Naive B cell (primary cell): ENCODE results near the gene COPS9. TPM values are rescaled to one million over a fixed set of nuclear protein-coding genes. Genes with fewer than 3 reads are reported as not detected.

ENCODE experiments used
- ATAC-seq, 2 donors: fragments of 150-1000 bp; cut with Tn5 transposase; 2 replicates each; pipeline ENCODE4 v1.10.0; 2021; ENCODE audit warnings: low read depth in 2 of 2, mild to moderate bottlenecking in 2 of 2, moderate library complexity in 2 of 2
- DNase-seq: peaks from one replicate; pipeline ENCODE4 v3.0.0; 2022
- H3K27ac Mint-ChIP-seq, 6 donors: one replicate each; pipeline ENCODE4 v1.8.0; 2020 to 2022; ENCODE audit warnings: mild to moderate bottlenecking in 6 of 6, mixed read lengths in 6 of 6, moderate library complexity in 5 of 6, inconsistent platforms in 2 of 6
- H3K27me3 Mint-ChIP-seq, 3 donors: one replicate each; pipeline ENCODE4 v1.8.0; 2021 to 2022; ENCODE audit warnings: mixed read lengths in 3 of 3, mild to moderate bottlenecking in 1 of 3
- H3K36me3 Mint-ChIP-seq, 2 donors: one replicate each; pipeline ENCODE4 v1.8.0; 2020 to 2022; ENCODE audit warnings: mixed read lengths in 2 of 2, inconsistent platforms in 1 of 2, mild to moderate bottlenecking in 1 of 2
- H3K4me1 Mint-ChIP-seq, 3 donors: one replicate each; pipeline ENCODE4 v1.8.0; 2020 to 2022; ENCODE audit warnings: mixed read lengths in 3 of 3, inconsistent platforms in 1 of 3, mild to moderate bottlenecking in 1 of 3, moderate library complexity in 1 of 3
- H3K4me3 Mint-ChIP-seq, 8 donors: one replicate each; pipeline ENCODE4 v1.8.0; 2020 to 2022; ENCODE audit warnings: mild to moderate bottlenecking in 8 of 8, mixed read lengths in 8 of 8, moderate library complexity in 8 of 8, inconsistent platforms in 2 of 8
- H3K9me3 Mint-ChIP-seq, 7 donors: one replicate each; pipeline ENCODE4 v1.8.0; 2020 to 2022; ENCODE audit warnings: mixed read lengths in 7 of 7, mild to moderate bottlenecking in 5 of 7, inconsistent platforms in 2 of 7, moderate library complexity in 1 of 7
- polyA plus RNA-seq, 6 donors: library from polyadenylated mRNA; unstranded; fragments of 300-500 nt; fragmentation: Illumina TruSeq; gene quantifications; one replicate each; pipeline ENCODE4 v1.2.3, GENCODE V29; 2021; ENCODE audit warnings: low read depth in 6 of 6

Gene COPS9
- polyA plus RNA-seq, 6 donors from 2014 or later = 182 to 232 (median 207) TPM

- no peak for ATAC-seq
Measured at GRCh38 chr2:240141736-240142135, 5.6 kb upstream of the COPS9 start.

DNA sequence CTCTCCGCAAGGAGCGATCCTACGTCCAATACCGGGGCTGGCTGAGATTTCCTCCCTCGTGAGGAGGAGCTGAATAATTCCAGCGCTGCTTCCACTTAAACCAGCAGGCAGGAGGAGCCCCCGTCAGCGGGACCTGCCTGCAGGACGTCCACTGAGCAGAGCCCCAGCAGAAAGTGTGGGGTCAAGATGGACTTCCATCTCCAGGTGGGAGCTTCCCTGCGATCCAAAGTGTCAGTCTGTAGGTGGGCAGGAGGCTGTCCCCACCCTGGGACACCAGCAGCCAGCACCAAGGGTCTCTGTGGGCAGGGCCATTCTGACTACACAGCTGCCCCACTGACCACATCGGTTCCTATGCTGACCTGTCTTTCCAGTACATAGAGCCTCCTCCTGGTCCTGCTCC lies 4.8 kb upstream of the COPS9 start:
- Mint-ChIP-seq H3K27ac (no peak overlapping the region), H3K36me3 (no peaks in the 10 kb centered on the region), H3K9me3 (no peaks in the 10 kb centered on the region), H3K4me3 (no peak overlapping the region), H3K4me1 (peaks cover 6 to 19% (median 6%) of the 10 kb centered on the region in 3 donors), H3K27me3 (peaks cover 0 to 37% (median 19%) of the 10 kb centered on the region in 3 donors)
- DNase-seq (no peak), ATAC-seq (no peak)

More at GRCh38 chr2:240141736-240142135, 5.6 kb upstream of the COPS9 start:
- no peak for DNase-seq
- Mint-ChIP-seq H3K27ac (peak overlapping the region in 1 of 6 donors; percentile 53), H3K9me3 (no peaks in the 10 kb centered on the region), H3K4me3 (peak overlapping the region in 1 of 8 donors; percentile 15), H3K36me3 (no peaks in the 10 kb centered on the region), H3K4me1 (peaks cover 6 to 12% (median 6%) of the 10 kb centered on the region in 3 donors), H3K27me3 (peaks cover 0 to 37% (median 19%) of the 10 kb centered on the region in 3 donors)

- H3K27me3 Mint-ChIP-seq = peaks cover 0 to 36% (median 19%) of the 10 kb centered on the region in 3 donors
- no peaks in the 10 kb centered on the region for H3K9me3 Mint-ChIP-seq
- H3K27ac Mint-ChIP-seq = peak within 1 kb of the TSS in 1 of 6 donors; percentile 18
- H3K36me3 Mint-ChIP-seq = no peaks in the 10 kb centered on the region
- H3K4me3 Mint-ChIP-seq = peak within 1 kb of the TSS in 1 of 8 donors; percentile 9
- no peak for DNase-seq
- peaks cover 8 to 23% (median 10%) of the 10 kb centered on the region in 3 donors for H3K4me1 Mint-ChIP-seq
- ATAC-seq = no peak
Measured at GRCh38 chr2:240140511-240140910, 4.4 kb upstream of the COPS9 start, which contains the start of gene OTOS. Gene OTOS, minus strand, starts transcription at chr2:240140658. Its CDS starts 332 bp downstream, at chr2:240140326.

- peaks cover 0 to 30% (median 19%) of the 10 kb centered on the region in 3 donors for H3K27me3 Mint-ChIP-seq
- H3K4me1 Mint-ChIP-seq = peaks cover 15 to 30% (median 17%) of the 10 kb centered on the region in 3 donors
- DNase-seq = no peak
- peak overlapping the region in 1 of 8 donors; percentile 9 for H3K4me3 Mint-ChIP-seq
- no peaks in the 10 kb centered on the region for H3K9me3 Mint-ChIP-seq
- H3K36me3 Mint-ChIP-seq = no peaks in the 10 kb centered on the region
- peak overlapping the region in 1 of 6 donors; percentile 18 for H3K27ac Mint-ChIP-seq
- ATAC-seq = no peak
Measured at GRCh38 chr2:240139666-240140393, 3.7 kb upstream of the COPS9 start.

DNA sequence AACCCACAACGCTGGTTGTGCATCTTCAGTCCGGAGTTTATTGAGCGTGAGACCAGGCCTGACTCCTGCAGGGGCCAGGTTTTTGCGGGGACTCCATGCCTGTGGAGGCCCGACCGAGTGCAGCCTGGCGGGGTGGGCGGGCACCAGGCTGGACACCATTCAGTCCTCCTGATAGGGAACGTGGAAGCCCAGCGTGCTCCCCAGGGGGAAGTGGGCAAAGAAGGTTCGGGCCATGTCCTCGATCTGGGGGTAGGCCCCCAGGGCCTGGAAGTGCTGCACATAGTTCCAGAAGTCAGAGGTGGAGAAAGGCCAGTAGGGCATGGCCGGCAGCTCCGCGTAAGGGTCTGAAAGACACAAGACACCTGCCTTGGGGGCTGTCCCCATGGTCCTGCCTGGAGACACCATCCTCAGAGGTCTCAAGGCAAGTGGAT lies 2.9 kb upstream of the COPS9 start:
- H3K9me3 Mint-ChIP-seq = no peaks in the 10 kb centered on the region
- peaks cover 23 to 38% (median 23%) of the 10 kb centered on the region in 3 donors for H3K4me1 Mint-ChIP-seq
- no peaks in the 10 kb centered on the region for H3K36me3 Mint-ChIP-seq
- peaks cover 0 to 23% (median 19%) of the 10 kb centered on the region in 3 donors for H3K27me3 Mint-ChIP-seq
- no peak overlapping the region for H3K4me3 Mint-ChIP-seq
- no peak overlapping the region for H3K27ac Mint-ChIP-seq
- ATAC-seq = no peak
- DNase-seq = no peak

DNA sequence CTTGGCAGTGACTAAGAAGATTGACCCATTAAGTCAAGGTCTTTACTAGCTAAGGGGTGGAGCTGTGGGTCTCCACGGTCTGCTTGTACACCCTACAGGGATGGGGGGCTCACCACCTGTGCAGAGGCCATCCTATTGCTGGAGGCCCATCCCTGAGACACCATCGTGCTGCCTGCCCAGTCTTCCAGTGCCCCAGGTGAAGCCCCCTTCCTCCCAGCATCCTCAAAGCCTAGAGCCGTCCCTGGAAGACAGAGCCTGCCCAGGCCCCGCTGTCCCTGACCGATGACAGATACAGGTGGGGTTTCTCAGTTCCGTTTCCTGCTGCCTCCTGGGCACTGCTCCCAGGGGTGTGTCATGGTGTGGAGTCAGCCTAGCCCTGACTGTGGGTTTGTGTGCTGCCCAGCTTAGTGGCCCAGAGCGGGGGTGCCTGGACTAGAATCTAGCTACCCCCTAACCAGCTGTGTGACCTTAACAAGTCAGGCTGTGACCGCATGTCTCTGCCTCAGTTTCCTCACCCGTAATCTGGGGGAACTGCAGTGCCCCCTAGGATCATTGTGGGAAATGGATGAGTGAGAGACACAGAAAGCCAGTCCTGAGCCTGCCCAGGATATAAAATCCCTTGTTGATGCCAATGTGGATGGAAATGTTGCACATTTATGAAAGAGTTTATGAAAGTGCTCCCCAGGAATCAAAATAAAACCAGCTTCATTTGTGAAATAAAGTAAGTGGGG lies 2.3 kb upstream of the COPS9 start:
- H3K9me3 Mint-ChIP-seq = no peaks in the 10 kb centered on the region
- H3K27me3 Mint-ChIP-seq = peaks cover 0 to 19% (median 19%) of the 10 kb centered on the region in 3 donors
- no peaks in the 10 kb centered on the region for H3K36me3 Mint-ChIP-seq
- H3K4me3 Mint-ChIP-seq = peak overlapping the region in 4 of 8 donors; percentile 68 to 95 (median 70)
- DNase-seq = no peak
- peaks cover 23 to 40% (median 26%) of the 10 kb centered on the region in 3 donors for H3K4me1 Mint-ChIP-seq
- no peak for ATAC-seq
- peak overlapping the region in 1 of 6 donors; percentile 65 for H3K27ac Mint-ChIP-seq

DNA sequence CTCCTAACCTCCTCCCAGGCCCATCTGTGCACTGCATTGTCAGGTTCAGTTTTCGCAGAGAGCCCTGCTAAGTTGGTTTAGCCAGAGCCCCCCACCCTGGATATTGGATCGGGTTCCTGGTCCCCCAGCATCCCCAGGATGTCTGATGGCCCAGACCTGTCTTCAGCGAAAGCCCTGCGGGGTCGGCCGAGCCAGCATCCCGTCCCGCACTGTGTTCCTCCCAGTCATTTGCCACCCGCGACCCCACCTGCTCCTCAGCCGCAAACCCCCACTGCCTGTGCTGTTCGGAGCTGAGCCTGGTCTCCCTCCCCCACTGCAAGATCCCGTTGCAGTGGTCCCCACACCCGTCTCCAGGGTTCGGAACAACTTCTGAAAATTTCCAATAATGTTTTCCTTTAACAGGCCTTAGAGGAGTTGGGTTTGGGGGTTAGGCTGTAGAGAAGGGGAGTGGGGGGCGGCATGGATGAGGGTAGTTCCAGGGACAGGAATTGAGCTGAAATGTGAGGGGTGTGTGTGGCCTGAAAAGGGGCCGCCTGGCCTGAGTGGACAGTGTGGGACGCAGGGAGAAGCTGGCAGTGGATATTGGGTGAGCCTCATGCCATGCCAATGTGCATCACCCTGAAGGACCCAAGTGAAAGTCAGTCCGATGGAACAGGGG lies 1.6 kb upstream of the COPS9 start:
- DNase-seq (no peak), ATAC-seq (no peak)
- peak overlapping the region in 2 of 6 donors; percentile 65 to 89 for H3K27ac Mint-ChIP-seq
- peaks cover 23 to 40% (median 31%) of the 10 kb centered on the region in 3 donors for H3K4me1 Mint-ChIP-seq
- peak overlapping the region in 7 of 8 donors; percentile 3 to 95 (median 68) for H3K4me3 Mint-ChIP-seq
- H3K27me3 Mint-ChIP-seq = peaks cover 0 to 19% (median 13%) of the 10 kb centered on the region in 3 donors
- H3K36me3 Mint-ChIP-seq = no peaks in the 10 kb centered on the region
- H3K9me3 Mint-ChIP-seq = no peaks in the 10 kb centered on the region

DNA sequence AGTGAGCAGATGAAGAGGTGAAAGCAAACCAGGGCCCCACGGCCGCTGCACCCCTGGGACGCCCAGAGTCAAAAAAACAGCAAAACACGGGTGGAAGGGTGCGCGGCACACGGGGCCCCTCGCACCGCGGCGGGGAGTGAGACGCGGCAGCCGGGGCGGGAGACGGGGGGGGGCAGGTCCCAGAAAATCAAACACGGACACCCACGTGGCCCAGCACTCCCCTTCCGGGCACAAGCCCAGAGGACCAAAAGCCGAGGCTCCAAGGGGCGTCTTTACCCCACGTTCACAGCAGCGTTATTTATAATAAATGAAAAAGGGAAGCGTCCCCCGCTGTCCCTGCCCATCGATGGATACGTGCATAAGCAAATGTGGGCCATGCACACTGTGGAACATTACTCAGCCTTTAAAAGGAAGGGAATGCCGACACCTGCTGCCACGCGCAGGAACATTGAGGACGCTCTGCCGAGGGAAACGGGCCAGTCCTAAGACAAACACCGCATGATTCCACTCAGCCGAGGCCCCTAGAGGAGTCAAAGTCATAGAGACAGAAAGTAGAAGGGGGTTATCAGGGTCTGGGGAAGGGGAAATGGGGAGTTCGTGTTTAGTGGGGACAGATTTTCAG lies 677 bp upstream of the COPS9 start:
- Mint-ChIP-seq H3K27me3 (peaks cover 0 to 14% (median 5%) of the 10 kb centered on the region in 3 donors), H3K36me3 (no peaks in the 10 kb centered on the region), H3K4me1 (peaks cover 23 to 40% (median 31%) of the 10 kb centered on the region in 3 donors), H3K9me3 (no peaks in the 10 kb centered on the region), H3K4me3 (peak overlapping the region; percentile 91 to 96 (median 94)), H3K27ac (peak overlapping the region in 5 of 6 donors; percentile 5 to 93 (median 89))
- DNase-seq (no peak), ATAC-seq (peak; percentile 24 to 28)

DNA sequence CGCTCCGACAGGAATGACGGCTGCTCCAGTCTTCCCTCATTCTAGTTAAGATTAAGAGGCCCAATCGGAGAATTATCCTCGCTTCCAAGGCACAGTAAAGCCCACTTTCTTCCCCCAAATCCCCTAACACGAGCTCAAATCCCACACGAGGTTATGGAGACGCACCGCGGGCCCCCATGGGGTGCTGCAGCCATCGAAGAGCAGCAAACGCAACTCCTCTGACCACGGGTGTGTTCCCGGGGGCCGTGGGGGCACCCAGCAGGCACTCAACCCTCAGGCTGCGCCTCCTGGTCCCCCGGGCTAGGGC lies 446 bp downstream of the COPS9 start:
- no peaks in the 10 kb centered on the region for H3K36me3 Mint-ChIP-seq
- DNase-seq = no peak
- peak overlapping the region in 5 of 6 donors; percentile 84 to 97 (median 89) for H3K27ac Mint-ChIP-seq
- peak overlapping the region; percentile 91 to 96 (median 94) for H3K4me3 Mint-ChIP-seq
- peak; percentile 5 to 15 for ATAC-seq
- H3K4me1 Mint-ChIP-seq = peaks cover 23 to 40% (median 31%) of the 10 kb centered on the region in 3 donors
- peaks cover 0 to 9% (median 0%) of the 10 kb centered on the region in 3 donors for H3K27me3 Mint-ChIP-seq
- no peaks in the 10 kb centered on the region for H3K9me3 Mint-ChIP-seq

- Mint-ChIP-seq H3K27ac (peak overlapping the region in 5 of 6 donors; percentile 84 to 97 (median 89)), H3K36me3 (no peaks in the 10 kb centered on the region), H3K27me3 (peaks cover 0 to 9% (median 0%) of the 10 kb centered on the region in 3 donors), H3K4me1 (peaks cover 23 to 40% (median 31%) of the 10 kb centered on the region in 3 donors), H3K4me3 (peak overlapping the region; percentile 91 to 96 (median 94)), H3K9me3 (no peaks in the 10 kb centered on the region)
- DNase-seq (no peak), ATAC-seq (no peak)
Measured at GRCh38 chr2:240134956-240135520, 1.1 kb downstream of the COPS9 start.

- no peak for ATAC-seq
- no peaks in the 10 kb centered on the region for H3K36me3 Mint-ChIP-seq
- DNase-seq = no peak
- peak overlapping the region in 3 of 6 donors; percentile 47 to 92 (median 89) for H3K27ac Mint-ChIP-seq
- no peaks in the 10 kb centered on the region for H3K9me3 Mint-ChIP-seq
- H3K4me1 Mint-ChIP-seq = peaks cover 23 to 40% (median 31%) of the 10 kb centered on the region in 3 donors
- peaks cover 0 to 5% (median 0%) of the 10 kb centered on the region in 3 donors for H3K27me3 Mint-ChIP-seq
- H3K4me3 Mint-ChIP-seq = peak overlapping the region; percentile 42 to 95 (median 76)
Measured at GRCh38 chr2:240134466-240134865, 1.6 kb downstream of the COPS9 start.

- ATAC-seq = no peak
- peak overlapping the region in 6 of 8 donors; percentile 33 to 94 (median 70) for H3K4me3 Mint-ChIP-seq
- no peak for DNase-seq
- no peaks in the 10 kb centered on the region for H3K9me3 Mint-ChIP-seq
- no peaks in the 10 kb centered on the region for H3K36me3 Mint-ChIP-seq
- peaks cover 23 to 40% (median 31%) of the 10 kb centered on the region in 3 donors for H3K4me1 Mint-ChIP-seq
- no peak overlapping the region for H3K27ac Mint-ChIP-seq
- H3K27me3 Mint-ChIP-seq = no peaks in the 10 kb centered on the region
Measured at GRCh38 chr2:240133401-240133800, 2.7 kb downstream of the COPS9 start.
